OCI-LY1 (cell line): ENCODE data around the gene C11orf65.

Experiments used
- H2AFZ ChIP-seq: fragments of 200-600 bp; sonication (generic), shearing (Covaris generic); 2 replicates; pipeline ENCODE4 v1.6.0; 2014; ENCODE audit warnings: antibody characterized with exemption, mild to moderate bottlenecking, low read length
- H3F3A ChIP-seq: fragments of 200-600 bp; sonication (generic), shearing (Covaris generic); 2 replicates; pipeline ENCODE4 v1.6.0; 2014; ENCODE audit warnings: mild to moderate bottlenecking, antibody characterized with exemption, low read length, moderate library complexity; ENCODE audit not compliant: insufficient read depth
- H3K27ac ChIP-seq: fragments of 200-600 bp; sonication (generic); 2 replicates; pipeline ENCODE4 v1.5.1; 2014; ENCODE audit warnings: low read length, mixed run types, mild to moderate bottlenecking, low read depth; ENCODE audit not compliant: poor library complexity, severe bottlenecking
- H3K27me3 ChIP-seq: fragments of 200-600 bp; sonication (generic); 2 replicates; pipeline ENCODE4 v1.6.0; 2014; ENCODE audit warnings: antibody characterized with exemption, mild to moderate bottlenecking, low read length, moderate library complexity; ENCODE audit not compliant: insufficient read depth
- H3K36me3 ChIP-seq: fragments of 200-600 bp; sonication (generic); 2 replicates; pipeline ENCODE4 v1.6.1; 2014; ENCODE audit warnings: mild to moderate bottlenecking, antibody characterized with exemption, low read length, moderate library complexity, mixed read lengths; ENCODE audit not compliant: insufficient read depth
- H3K4me1 ChIP-seq: fragments of 200-600 bp; sonication (generic); 2 replicates; pipeline ENCODE4 v1.5.1; 2014; ENCODE audit warnings: mild to moderate bottlenecking, low read length, moderate library complexity; ENCODE audit not compliant: insufficient read depth, severe bottlenecking
- H3K4me2 ChIP-seq: fragments of 200-600 bp; sonication (generic), shearing (Covaris generic); 2 replicates; pipeline ENCODE4 v1.6.1; 2014; ENCODE audit warnings: low read length
- H3K4me3 ChIP-seq: fragments of 200-600 bp; sonication (generic); 2 replicates; pipeline ENCODE4 v1.5.1; 2014; ENCODE audit warnings: low read length, low read depth, mild to moderate bottlenecking, mixed read lengths; ENCODE audit not compliant: poor library complexity, severe bottlenecking
- H3K79me2 ChIP-seq: fragments of 200-600 bp; shearing (Covaris generic); 2 replicates; pipeline ENCODE4 v1.6.1; 2016; ENCODE audit warnings: mixed run types, low read length, mixed read lengths; ENCODE audit not compliant: insufficient read depth
- H3K9ac ChIP-seq: fragments of 200-600 bp; sonication (generic), shearing (Covaris generic); 2 replicates; pipeline ENCODE4 v1.6.1; 2014; ENCODE audit warnings: mild to moderate bottlenecking, low read length, mixed read lengths
- H3K9me2 ChIP-seq: fragments of 200-600 bp; sonication (generic), shearing (Covaris generic); 2 replicates; pipeline ENCODE4 v1.6.1; 2014; ENCODE audit warnings: low read depth, mild to moderate bottlenecking, low read length, mixed read lengths
- H3K9me3 ChIP-seq: fragments of 200-600 bp; shearing (Covaris generic); 2 replicates; pipeline ENCODE4 v1.6.1; 2014; ENCODE audit warnings: low read length, mixed read lengths
- H4K20me1 ChIP-seq: fragments of 200-600 bp; sonication (generic), shearing (Covaris generic); 2 replicates; pipeline ENCODE4 v1.6.0; 2016; ENCODE audit warnings: mild to moderate bottlenecking, low read length; ENCODE audit not compliant: insufficient read depth
- CTCF ChIP-seq: fragments of 200-600 bp; sonication (generic), shearing (Covaris generic); IDR thresholded peaks from 2 replicates; pipeline ENCODE4 v1.5.1; 2017; ENCODE audit warnings: mild to moderate bottlenecking, antibody characterized with exemption, low read length, moderate library complexity, mixed read lengths
- EZH2 ChIP-seq: fragments of 200-600 bp; sonication (generic), shearing (Covaris generic); IDR thresholded peaks from 2 replicates; pipeline ENCODE4 v1.8.0; 2017; ENCODE audit warnings: borderline replicate concordance, mixed run types, mild to moderate bottlenecking, antibody characterized with exemption, low read length, moderate library complexity, mixed read lengths

Gene C11orf65

GRCh38 chr11:108435066-108435465, 32.3 kb downstream of the C11orf65 start:
- Histone ChIP-seq H3K36me3 (no peaks in the 10 kb centered on the region), H3K4me2 (no peak overlapping the region), H4K20me1 (no peaks in the 10 kb centered on the region), H3K9me3 (0 out of 2 replicates have a peak, but pooled peaks cover 5% of the 10 kb centered on the region), H3K9me2 (no peaks in the 10 kb centered on the region), H3K9ac (no peak overlapping the region), H3K4me3 (no peak overlapping the region), H2AFZ (no peak overlapping the region), H3K27ac (no peak overlapping the region), H3K27me3 (peaks cover under 1% of the 10 kb centered on the region; the same call in 1 of the 2 replicates), H3K4me1 (no peaks in the 10 kb centered on the region), H3F3A (no peaks in the 10 kb centered on the region), H3K79me2 (no peaks in the 10 kb centered on the region)
- no peak for TF ChIP-seq EZH2
- TF ChIP-seq CTCF = no peak

- TF ChIP-seq EZH2 (no peak), CTCF (no peak)
- Histone ChIP-seq H3K27me3 (no peaks in the 10 kb centered on the region), H3K9me3 (0 out of 2 replicates have a peak, but pooled peaks cover 3% of the 10 kb centered on the region), H2AFZ (no peak overlapping the region), H3K9ac (no peak overlapping the region), H3K27ac (no peak overlapping the region), H3F3A (no peaks in the 10 kb centered on the region), H3K9me2 (no peaks in the 10 kb centered on the region), H3K79me2 (no peaks in the 10 kb centered on the region), H3K4me1 (no peaks in the 10 kb centered on the region), H3K36me3 (no peaks in the 10 kb centered on the region), H3K4me2 (no peak overlapping the region), H3K4me3 (no peak overlapping the region), H4K20me1 (no peaks in the 10 kb centered on the region)
Observed at GRCh38 chr11:108432783-108433182, 34.5 kb downstream of the C11orf65 start.

- no peaks in the 10 kb centered on the region for H3K27me3 ChIP-seq
Observed at GRCh38 chr11:108431997-108432396, 35.3 kb downstream of the C11orf65 start.

More at GRCh38 chr11:108431997-108432396, 35.3 kb downstream of the C11orf65 start:
- no peak for TF ChIP-seq EZH2
- TF ChIP-seq CTCF = no peak
- no peak overlapping the region for H3K4me2 ChIP-seq
- no peak overlapping the region for H3K27ac ChIP-seq
- no peaks in the 10 kb centered on the region for H3K9me2 ChIP-seq
- no peaks in the 10 kb centered on the region for H3K79me2 ChIP-seq
- no peaks in the 10 kb centered on the region for H3K36me3 ChIP-seq
- H3K9me3 ChIP-seq = 0 out of 2 replicates have a peak, but pooled peaks cover 3% of the 10 kb centered on the region
- no peaks in the 10 kb centered on the region for H3F3A ChIP-seq
- H2AFZ ChIP-seq = no peak overlapping the region
- no peaks in the 10 kb centered on the region for H4K20me1 ChIP-seq
- no peak overlapping the region for H3K4me3 ChIP-seq
- no peaks in the 10 kb centered on the region for H3K4me1 ChIP-seq
- H3K9ac ChIP-seq = no peak overlapping the region
